ENCODE measurements around the gene CAPN5. TPM values are rescaled to one million over a fixed set of nuclear protein-coding genes. Genes with fewer than 3 reads are reported as not detected.

CAPN5 gene
- total and polyA plus RNA-seq, 2 experiments from 2014 or later, result 10.2 to 32.2 TPM

DNA sequence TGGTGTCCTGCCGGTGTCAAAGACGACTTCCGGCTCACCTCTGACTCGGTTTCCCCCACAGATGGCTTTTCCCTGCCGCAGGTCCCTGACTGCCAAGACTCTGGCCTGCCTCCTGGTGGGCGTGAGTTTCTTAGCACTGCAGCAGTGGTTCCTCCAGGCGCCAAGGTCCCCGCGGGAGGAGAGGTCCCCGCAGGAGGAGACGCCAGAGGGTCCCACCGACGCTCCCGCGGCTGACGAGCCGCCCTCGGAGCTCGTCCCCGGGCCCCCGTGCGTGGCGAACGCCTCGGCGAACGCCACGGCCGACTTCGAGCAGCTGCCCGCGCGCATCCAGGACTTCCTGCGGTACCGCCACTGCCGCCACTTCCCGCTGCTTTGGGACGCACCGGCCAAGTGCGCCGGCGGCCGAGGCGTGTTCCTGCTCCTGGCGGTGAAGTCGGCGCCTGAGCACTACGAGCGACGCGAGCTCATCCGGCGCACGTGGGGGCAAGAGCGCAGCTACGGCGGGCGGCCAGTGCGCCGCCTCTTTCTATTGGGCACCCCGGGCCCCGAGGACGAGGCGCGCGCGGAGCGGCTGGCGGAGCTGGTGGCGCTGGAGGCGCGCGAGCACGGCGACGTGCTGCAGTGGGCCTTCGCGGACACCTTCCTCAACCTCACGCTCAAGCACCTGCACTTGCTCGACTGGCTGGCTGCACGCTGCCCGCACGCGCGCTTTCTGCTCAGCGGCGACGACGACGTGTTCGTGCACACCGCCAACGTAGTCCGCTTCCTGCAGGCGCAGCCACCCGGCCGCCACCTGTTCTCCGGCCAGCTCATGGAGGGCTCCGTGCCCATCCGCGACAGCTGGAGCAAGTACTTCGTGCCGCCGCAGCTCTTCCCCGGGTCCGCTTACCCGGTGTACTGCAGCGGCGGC is 27.0 kb upstream of the CAPN5 start:
- Mint-ChIP-seq H3K9me3 (peaks cover 24% of the 10 kb centered on the region), H3K4me1 (peaks cover 6% of the 10 kb centered on the region; the same call in 2 of the 3 replicates), H3K27me3 (ENCODE audit: insufficient read depth, low read depth, poor library complexity) (peaks cover 46% of the 10 kb centered on the region), H3K4me3 (peak overlapping the region; percentile 38; the same call in 1 of the 3 replicates), H3K27ac (no peak overlapping the region), H3K36me3 (ENCODE audit: low read depth) (peaks cover 8% of the 10 kb centered on the region)
- Histone ChIP-seq H3K4me2 (peak overlapping the region; percentile 71), H3K36me3 (ENCODE audit: insufficient read depth) (no peaks in the 10 kb centered on the region), H3K4me3 (peak overlapping the region; percentile 46; the same call in 1 of the 2 replicates), H3K27me3 (ENCODE audit: insufficient read depth) (peaks cover 35% of the 10 kb centered on the region), H3K27ac (ENCODE audit: low read depth) (no peak overlapping the region), H3F3A (replicated peaks; ENCODE audit: low read depth) (no peaks in the 10 kb centered on the region), H3K79me2 (replicated peaks; ENCODE audit: insufficient read depth) (no peaks in the 10 kb centered on the region), H4K20me1 (replicated peaks; ENCODE audit: insufficient read depth) (no peaks in the 10 kb centered on the region), H3K4me1 (ENCODE audit: insufficient read depth) (no peaks in the 10 kb centered on the region), H2AFZ (peak overlapping the region; percentile 83), H3K9me2 (ENCODE audit: insufficient read depth) (no peaks in the 10 kb centered on the region)
- TF ChIP-seq POLR2AphosphoS5 (IDR thresholded peaks at IDR 0.05; ENCODE audit: low read depth) (no peak), NANOG (IDR thresholded peaks at IDR 0.05; ENCODE audit: borderline replicate concordance) (no peak), CREB1 (CRISPR knock-in tag; IDR thresholded peaks at IDR 0.05; ENCODE audit: low read depth) (peak; percentile 37; the same call in 1 of the 2 replicates), EZH2 (IDR thresholded peaks at IDR 0.05; ENCODE audit: low read depth, unreplicated experiment) (no peak)
- TF ChIP-seq, protein P1, sequence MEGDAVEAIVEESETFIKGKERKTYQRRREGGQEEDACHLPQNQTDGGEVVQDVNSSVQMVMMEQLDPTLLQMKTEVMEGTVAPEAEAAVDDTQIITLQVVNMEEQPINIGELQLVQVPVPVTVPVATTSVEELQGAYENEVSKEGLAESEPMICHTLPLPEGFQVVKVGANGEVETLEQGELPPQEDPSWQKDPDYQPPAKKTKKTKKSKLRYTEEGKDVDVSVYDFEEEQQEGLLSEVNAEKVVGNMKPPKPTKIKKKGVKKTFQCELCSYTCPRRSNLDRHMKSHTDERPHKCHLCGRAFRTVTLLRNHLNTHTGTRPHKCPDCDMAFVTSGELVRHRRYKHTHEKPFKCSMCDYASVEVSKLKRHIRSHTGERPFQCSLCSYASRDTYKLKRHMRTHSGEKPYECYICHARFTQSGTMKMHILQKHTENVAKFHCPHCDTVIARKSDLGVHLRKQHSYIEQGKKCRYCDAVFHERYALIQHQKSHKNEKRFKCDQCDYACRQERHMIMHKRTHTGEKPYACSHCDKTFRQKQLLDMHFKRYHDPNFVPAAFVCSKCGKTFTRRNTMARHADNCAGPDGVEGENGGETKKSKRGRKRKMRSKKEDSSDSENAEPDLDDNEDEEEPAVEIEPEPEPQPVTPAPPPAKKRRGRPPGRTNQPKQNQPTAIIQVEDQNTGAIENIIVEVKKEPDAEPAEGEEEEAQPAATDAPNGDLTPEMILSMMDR (conservative IDR thresholded peaks at IDR 0.05; ENCODE audit: low read depth in 2 of 2), result peak; percentile 60 to 79
- DNase-seq (ENCODE audit: low spot score) (peak; percentile 84), ATAC-seq (peak; percentile 81)

GRCh38 chr11:77040401-77040777 is 26.4 kb upstream of the CAPN5 start:
- Mint-ChIP-seq H3K36me3 (ENCODE audit: low read depth) (peaks cover 8% of the 10 kb centered on the region), H3K4me3 (no peak overlapping the region; the same call in 2 of the 3 replicates), H3K27me3 (ENCODE audit: insufficient read depth, low read depth, poor library complexity) (peaks cover 49% of the 10 kb centered on the region), H3K9me3 (peaks cover 24% of the 10 kb centered on the region), H3K4me1 (peaks cover 6% of the 10 kb centered on the region; the same call in 2 of the 3 replicates), H3K27ac (no peak overlapping the region)
- Histone ChIP-seq H3K4me3 (no peak overlapping the region; the same call in 1 of the 2 replicates), H3K79me2 (replicated peaks; ENCODE audit: insufficient read depth) (no peaks in the 10 kb centered on the region), H3K4me1 (ENCODE audit: insufficient read depth) (no peaks in the 10 kb centered on the region), H3K4me2 (peak overlapping the region; percentile 71; the same call in 1 of the 2 replicates), H3K9me2 (ENCODE audit: insufficient read depth) (no peaks in the 10 kb centered on the region), H4K20me1 (replicated peaks; ENCODE audit: insufficient read depth) (no peaks in the 10 kb centered on the region), H3F3A (replicated peaks; ENCODE audit: low read depth) (no peaks in the 10 kb centered on the region), H2AFZ (peak overlapping the region; percentile 83; the same call in 1 of the 2 replicates), H3K27ac (ENCODE audit: low read depth) (no peak overlapping the region), H3K27me3 (ENCODE audit: insufficient read depth) (peaks cover 36% of the 10 kb centered on the region), H3K36me3 (ENCODE audit: insufficient read depth) (no peaks in the 10 kb centered on the region)
- DNase-seq (ENCODE audit: low spot score), result no peak
- ATAC-seq, result no peak
- no peak for TF ChIP-seq STAT1 (IDR thresholded peaks at IDR 0.05; ENCODE audit: unreplicated experiment)
- TF ChIP-seq CREB1 (CRISPR knock-in tag; IDR thresholded peaks at IDR 0.05; ENCODE audit: low read depth), result no peak
- TF ChIP-seq JUNB (IDR thresholded peaks at IDR 0.05; ENCODE audit: unreplicated experiment), result no peak
- no peak for TF ChIP-seq ZNF331 (CRISPR knock-in tag; IDR thresholded peaks at IDR 0.05; ENCODE audit: low read depth)
- TF ChIP-seq ZNF462 (CRISPR knock-in tag; IDR thresholded peaks at IDR 0.05), result no peak
- TF ChIP-seq EZH2 (IDR thresholded peaks at IDR 0.05; ENCODE audit: low read depth, unreplicated experiment), result no peak
- TF ChIP-seq, protein P2, sequence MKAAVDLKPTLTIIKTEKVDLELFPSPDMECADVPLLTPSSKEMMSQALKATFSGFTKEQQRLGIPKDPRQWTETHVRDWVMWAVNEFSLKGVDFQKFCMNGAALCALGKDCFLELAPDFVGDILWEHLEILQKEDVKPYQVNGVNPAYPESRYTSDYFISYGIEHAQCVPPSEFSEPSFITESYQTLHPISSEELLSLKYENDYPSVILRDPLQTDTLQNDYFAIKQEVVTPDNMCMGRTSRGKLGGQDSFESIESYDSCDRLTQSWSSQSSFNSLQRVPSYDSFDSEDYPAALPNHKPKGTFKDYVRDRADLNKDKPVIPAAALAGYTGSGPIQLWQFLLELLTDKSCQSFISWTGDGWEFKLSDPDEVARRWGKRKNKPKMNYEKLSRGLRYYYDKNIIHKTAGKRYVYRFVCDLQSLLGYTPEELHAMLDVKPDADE (IDR thresholded peaks at IDR 0.05), result no peak
- TF ChIP-seq POLR2AphosphoS5 (IDR thresholded peaks at IDR 0.05; ENCODE audit: low read depth), result no peak
- TF ChIP-seq ZNF114 (CRISPR knock-in tag; IDR thresholded peaks at IDR 0.05), result no peak

Data from GM23338 (cell line).